ENCODE results near the gene CCNB2.
"Not testable (repeated sequence)": the region's sequence is repeated elsewhere in the genome, so short reads cannot be mapped to it uniquely, and the experiment has no call there.

DNA sequence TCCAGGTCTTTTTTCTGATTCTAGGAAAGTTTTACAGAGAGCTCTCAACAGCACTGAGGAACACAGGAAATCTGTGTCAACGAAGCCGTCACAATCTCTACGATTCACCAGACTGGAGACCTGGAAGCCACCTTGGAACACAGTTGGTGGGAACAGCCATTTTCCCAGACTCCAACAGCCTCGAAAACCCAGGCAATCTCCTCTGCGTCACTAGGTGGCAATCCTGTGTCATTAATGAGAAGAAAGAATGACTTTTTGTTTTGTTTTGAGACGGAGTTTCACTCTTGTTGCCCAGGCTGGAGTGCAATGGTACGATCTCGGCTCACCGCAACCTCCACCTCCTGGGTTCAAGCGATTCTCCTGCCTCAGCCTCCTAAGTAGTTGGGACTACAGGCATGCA lies 39.6 kb downstream of the CCNB2 start:
- TF ChIP-seq, protein P1, sequence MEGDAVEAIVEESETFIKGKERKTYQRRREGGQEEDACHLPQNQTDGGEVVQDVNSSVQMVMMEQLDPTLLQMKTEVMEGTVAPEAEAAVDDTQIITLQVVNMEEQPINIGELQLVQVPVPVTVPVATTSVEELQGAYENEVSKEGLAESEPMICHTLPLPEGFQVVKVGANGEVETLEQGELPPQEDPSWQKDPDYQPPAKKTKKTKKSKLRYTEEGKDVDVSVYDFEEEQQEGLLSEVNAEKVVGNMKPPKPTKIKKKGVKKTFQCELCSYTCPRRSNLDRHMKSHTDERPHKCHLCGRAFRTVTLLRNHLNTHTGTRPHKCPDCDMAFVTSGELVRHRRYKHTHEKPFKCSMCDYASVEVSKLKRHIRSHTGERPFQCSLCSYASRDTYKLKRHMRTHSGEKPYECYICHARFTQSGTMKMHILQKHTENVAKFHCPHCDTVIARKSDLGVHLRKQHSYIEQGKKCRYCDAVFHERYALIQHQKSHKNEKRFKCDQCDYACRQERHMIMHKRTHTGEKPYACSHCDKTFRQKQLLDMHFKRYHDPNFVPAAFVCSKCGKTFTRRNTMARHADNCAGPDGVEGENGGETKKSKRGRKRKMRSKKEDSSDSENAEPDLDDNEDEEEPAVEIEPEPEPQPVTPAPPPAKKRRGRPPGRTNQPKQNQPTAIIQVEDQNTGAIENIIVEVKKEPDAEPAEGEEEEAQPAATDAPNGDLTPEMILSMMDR (IDR thresholded peaks at IDR 0.05; ENCODE audit: extremely low read depth in 1 of 2, insufficient read depth in 1 of 2, low read depth in 1 of 2, low read length in 2 of 2): peak in 1 of 2 donors; percentile 5
- TF ChIP-seq POLR2A (IDR thresholded peaks at IDR 0.05; ENCODE audit: low read depth, low read length); EZH2 (IDR thresholded peaks at IDR 0.05; ENCODE audit: borderline replicate concordance, low read depth, low read length, severe bottlenecking); MYC (IDR thresholded peaks at IDR 0.05; ENCODE audit: low read depth, low read length): not testable (repeated sequence)

All from endothelial cell of umbilical vein (primary cell).